Measurements from ENCODE around the gene LMTK2.

Gene LMTK2

DNA sequence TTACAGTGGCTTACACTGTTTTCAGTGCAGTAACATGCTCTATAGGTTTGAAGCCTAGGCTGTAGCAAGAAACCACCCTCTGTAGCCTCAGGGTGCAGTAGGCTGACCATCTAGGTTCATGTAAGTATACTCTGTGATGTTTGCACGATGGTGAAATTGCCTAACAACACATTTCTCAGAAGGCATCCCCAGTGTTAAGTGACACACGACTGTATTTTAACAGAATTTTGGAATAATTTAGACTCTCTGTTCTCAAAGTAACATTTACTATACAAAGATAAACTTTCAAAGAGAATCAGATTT, 60.0 kb downstream of the LMTK2 start:
- Histone ChIP-seq H3K4me3 (ENCODE audit: low read depth, low read length) (no peak overlapping the region), H3K36me3 (no peaks in the 10 kb centered on the region; the same call in 1 of the 2 replicates), H3K27ac (no peak overlapping the region), H3K27me3 (ENCODE audit: insufficient read depth, low read depth, severe bottlenecking) (no peaks in the 10 kb centered on the region), H3K9me3 (ENCODE audit: severe bottlenecking) (no peaks in the 10 kb centered on the region)
- TF ChIP-seq, protein P1, sequence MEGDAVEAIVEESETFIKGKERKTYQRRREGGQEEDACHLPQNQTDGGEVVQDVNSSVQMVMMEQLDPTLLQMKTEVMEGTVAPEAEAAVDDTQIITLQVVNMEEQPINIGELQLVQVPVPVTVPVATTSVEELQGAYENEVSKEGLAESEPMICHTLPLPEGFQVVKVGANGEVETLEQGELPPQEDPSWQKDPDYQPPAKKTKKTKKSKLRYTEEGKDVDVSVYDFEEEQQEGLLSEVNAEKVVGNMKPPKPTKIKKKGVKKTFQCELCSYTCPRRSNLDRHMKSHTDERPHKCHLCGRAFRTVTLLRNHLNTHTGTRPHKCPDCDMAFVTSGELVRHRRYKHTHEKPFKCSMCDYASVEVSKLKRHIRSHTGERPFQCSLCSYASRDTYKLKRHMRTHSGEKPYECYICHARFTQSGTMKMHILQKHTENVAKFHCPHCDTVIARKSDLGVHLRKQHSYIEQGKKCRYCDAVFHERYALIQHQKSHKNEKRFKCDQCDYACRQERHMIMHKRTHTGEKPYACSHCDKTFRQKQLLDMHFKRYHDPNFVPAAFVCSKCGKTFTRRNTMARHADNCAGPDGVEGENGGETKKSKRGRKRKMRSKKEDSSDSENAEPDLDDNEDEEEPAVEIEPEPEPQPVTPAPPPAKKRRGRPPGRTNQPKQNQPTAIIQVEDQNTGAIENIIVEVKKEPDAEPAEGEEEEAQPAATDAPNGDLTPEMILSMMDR (IDR thresholded peaks at IDR 0.05; ENCODE audit: low read depth, low read length): no peak
- DNase-seq: no peak

DNA sequence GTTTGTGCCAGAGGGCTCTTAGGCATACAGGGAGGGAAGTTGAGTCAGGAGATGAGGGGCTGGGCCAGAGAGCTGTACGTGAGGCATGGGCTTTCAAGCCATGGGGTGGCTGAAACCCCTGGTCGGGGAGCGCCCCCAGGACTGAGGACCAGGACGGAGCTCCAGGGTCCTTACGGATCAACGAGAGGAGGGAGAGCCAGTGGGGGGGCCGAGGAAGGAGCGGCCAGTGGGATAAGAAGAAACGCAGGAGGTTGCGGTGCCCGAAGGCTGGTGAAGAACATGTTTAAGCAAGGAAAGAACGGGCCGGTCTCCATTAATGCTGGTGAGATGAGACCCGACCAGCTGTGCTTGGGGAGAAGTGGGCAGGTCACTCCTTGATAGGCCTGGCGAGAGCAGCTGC, 61.0 kb downstream of the LMTK2 start:
- Histone ChIP-seq H3K36me3 (peaks cover under 1% of the 10 kb centered on the region; the same call in 1 of the 2 replicates), H3K4me3 (ENCODE audit: low read depth, low read length) (no peak overlapping the region), H3K27ac (no peak overlapping the region), H3K9me3 (ENCODE audit: severe bottlenecking) (no peaks in the 10 kb centered on the region), H3K27me3 (ENCODE audit: insufficient read depth, low read depth, severe bottlenecking) (no peaks in the 10 kb centered on the region)
- no peak for DNase-seq
- TF ChIP-seq, protein P1 (IDR thresholded peaks at IDR 0.05; ENCODE audit: low read depth, low read length): no peak

DNA sequence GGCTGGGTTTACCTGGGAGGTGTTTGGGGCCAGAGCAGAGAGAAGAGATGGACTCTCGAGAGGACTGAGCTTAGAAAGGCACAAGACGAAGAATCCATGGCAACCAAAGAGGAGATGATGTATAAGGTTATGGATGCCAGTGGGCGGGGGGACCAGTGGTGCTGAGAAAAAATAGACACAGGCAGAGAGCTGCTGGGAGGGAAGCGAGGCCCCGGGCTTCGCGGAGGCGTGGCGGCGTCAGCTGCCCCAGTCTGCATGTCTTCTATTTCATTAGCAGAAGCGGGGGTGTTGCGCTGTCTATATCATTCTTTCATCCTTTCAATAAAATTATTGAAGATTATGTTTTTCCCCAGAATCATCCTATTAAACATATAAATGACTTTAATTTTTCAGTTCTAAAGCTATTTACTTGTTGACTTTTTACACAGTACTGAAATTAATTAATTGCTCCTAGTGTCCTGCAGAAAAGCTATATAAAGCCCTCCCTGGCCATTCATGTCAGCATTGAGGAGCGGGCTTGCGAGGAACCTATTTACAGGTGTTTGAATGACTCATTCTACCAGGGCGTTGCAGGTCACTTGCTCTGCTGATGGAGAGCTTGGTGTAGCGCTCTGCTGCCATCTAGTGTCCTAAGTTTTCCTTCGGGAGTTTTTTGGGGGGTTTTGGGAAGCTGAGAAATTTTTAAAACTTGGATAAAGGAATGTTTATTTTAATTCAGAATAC, 61.7 kb downstream of the LMTK2 start:
- H3K9me3 ChIP-seq (ENCODE audit: severe bottlenecking): no peaks in the 10 kb centered on the region
- H3K36me3 ChIP-seq: peaks cover 3% of the 10 kb centered on the region; the same call in 1 of the 2 replicates

DNA sequence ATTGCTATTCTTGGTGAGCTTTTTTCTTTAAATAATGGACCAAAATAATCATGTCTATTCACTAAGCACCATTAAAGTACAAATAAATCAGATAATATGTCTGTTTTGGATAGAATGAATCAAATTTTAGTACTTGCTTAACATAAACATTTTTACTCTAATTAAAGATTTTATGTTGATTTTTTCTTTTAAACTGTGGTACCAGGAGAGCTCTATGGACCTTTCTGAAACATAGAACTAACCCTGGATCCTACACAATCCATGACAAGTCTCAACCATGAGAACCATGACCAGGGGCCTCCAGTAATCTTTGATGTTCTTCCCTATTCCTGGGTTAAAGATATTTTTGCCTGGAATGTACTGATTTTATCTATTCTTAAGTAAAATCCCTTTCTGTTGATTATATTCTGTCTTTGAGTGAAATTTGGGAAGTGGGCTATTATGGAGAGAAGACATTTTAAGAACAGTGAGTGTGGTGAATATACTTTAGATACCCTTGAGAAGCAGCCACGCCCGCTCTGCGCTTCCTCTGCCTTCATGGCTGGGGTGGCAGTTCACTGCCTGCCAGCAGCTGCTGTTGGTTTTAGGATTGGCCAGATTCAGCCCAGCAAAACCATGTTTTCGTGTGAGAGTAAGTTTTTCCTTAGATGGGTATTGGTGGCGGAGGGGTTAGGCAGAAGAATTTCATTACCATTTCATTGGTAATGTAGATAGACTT, 62.4 kb downstream of the LMTK2 start:
- no peaks in the 10 kb centered on the region for H3K9me3 ChIP-seq (ENCODE audit: severe bottlenecking)
- H3K4me3 ChIP-seq (ENCODE audit: low read depth, low read length): no peak overlapping the region

More for the DNA sequence above, 61.7 kb downstream of the LMTK2 start:
- TF ChIP-seq, protein P1 (IDR thresholded peaks at IDR 0.05; ENCODE audit: low read depth, low read length): peak; percentile 64
- no peaks in the 10 kb centered on the region for H3K27me3 ChIP-seq (ENCODE audit: insufficient read depth, low read depth, severe bottlenecking)
- no peak overlapping the region for H3K27ac ChIP-seq
- no peak overlapping the region for H3K4me3 ChIP-seq (ENCODE audit: low read depth, low read length)
- peak; percentile 65 for DNase-seq

DNA sequence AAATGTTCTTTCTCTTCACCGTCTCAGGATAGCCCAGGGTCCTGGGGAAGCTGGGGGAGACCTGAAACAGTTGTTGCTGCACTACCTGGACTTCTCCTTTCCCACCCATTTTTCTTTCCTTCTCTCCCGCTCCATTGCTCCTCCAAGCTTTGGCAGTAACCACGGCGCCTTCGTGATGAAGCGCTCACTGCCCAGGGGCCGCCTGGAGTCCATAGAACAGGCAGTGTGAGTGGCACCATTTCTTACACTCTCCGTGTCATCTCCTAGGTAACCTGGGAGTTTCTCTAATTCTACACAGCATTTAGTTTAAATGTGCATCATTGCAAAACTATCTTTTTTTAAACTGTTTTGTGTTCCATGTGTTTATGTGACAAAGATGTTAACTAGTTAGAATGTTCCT, 64.3 kb downstream of the LMTK2 start:
- H3K9me3 ChIP-seq (ENCODE audit: severe bottlenecking): no peaks in the 10 kb centered on the region
- no peak for DNase-seq
- no peaks in the 10 kb centered on the region for H3K27me3 ChIP-seq (ENCODE audit: insufficient read depth, low read depth, severe bottlenecking)
- H3K4me3 ChIP-seq (ENCODE audit: low read depth, low read length): no peak overlapping the region
- TF ChIP-seq, protein P1 (IDR thresholded peaks at IDR 0.05; ENCODE audit: low read depth, low read length): no peak
- peaks cover 5% of the 10 kb centered on the region for H3K36me3 ChIP-seq
- H3K27ac ChIP-seq: no peak overlapping the region

More for the DNA sequence above, 62.4 kb downstream of the LMTK2 start:
- H3K36me3 ChIP-seq: peaks cover 3% of the 10 kb centered on the region; the same call in 1 of the 2 replicates
- H3K27ac ChIP-seq: no peak overlapping the region
- H3K27me3 ChIP-seq (ENCODE audit: insufficient read depth, low read depth, severe bottlenecking): no peaks in the 10 kb centered on the region
- TF ChIP-seq, protein P1 (IDR thresholded peaks at IDR 0.05; ENCODE audit: low read depth, low read length): no peak
- DNase-seq: no peak

Measured in WERI-Rb-1 (cell line).